NT2/D1 (cell line): ENCODE data around the gene FECH.

Source experiments
- SUZ12 ChIP-seq: IDR thresholded peaks from 2 replicates; pipeline ENCODE4 v1.6.1; 2011; ENCODE audit not compliant: insufficient read length, insufficient read depth; ENCODE audit errors: extremely low read depth
- YY1 ChIP-seq: IDR thresholded peaks from 2 replicates; pipeline ENCODE4 v1.6.1; 2011; ENCODE audit not compliant: insufficient read length, insufficient read depth
- ZNF274 ChIP-seq: IDR thresholded peaks from 2 replicates; pipeline ENCODE4 v1.6.1; 2011; ENCODE audit warnings: mild to moderate bottlenecking, low read depth, low read length

GRCh38 chr18:57595347-57595746 is 8.8 kb upstream of the FECH start:
- TF ChIP-seq ZNF274 (no peak), YY1 (no peak), SUZ12 (no peak)
